GM21723 (cell line): ENCODE data around the gene MFNG.
"Not testable (repeated sequence)": the region's sequence is repeated elsewhere in the genome, so short reads cannot be mapped to it uniquely, and the experiment has no call there.

Experiments used
- ATAC-seq: cut with Tn5 transposase; IDR thresholded peaks from one replicate; pipeline ENCODE4 v1.9.1; 2021; ENCODE audit warnings: mild to moderate bottlenecking, moderate library complexity; ENCODE audit not compliant: unreplicated experiment

The MFNG gene, protein sequence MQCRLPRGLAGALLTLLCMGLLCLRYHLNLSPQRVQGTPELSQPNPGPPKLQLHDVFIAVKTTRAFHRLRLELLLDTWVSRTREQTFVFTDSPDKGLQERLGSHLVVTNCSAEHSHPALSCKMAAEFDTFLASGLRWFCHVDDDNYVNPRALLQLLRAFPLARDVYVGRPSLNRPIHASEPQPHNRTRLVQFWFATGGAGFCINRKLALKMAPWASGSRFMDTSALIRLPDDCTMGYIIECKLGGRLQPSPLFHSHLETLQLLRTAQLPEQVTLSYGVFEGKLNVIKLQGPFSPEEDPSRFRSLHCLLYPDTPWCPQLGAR

DNA sequence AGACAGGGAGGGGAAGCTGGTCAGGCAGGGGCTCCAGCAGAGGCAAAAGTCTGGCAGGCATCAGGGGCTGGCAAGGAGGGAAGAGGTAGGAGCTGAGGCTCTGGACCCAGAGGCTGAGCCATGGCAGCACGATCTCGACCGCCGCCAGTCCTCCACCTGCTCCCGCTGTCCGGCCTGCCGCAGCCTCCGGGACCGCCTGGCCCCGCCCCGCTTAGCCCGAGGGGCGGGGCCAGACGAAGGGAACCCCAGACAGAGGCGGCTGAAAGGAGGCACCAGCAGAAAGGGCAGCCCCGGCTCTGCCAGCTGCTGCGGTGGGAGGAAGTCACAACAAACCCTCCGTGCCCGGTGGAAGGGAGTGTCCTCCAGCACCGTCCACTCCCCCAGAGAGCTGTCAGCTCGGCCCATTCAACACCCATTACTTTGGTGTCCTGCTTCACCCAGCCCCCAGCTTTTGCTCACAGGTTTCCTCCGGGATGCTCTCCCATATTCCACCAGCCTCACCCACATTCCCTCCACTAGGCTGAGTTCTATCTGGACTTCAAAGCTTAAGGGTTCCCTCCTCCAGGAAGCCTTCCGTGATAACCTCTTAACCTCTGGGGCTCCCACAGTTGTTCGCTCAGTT lies at the start of gene MFNG:
MFNG (minus strand) TSS at position 161 of the 622 bp plus-strand sequence. CDS start 207 bp downstream, outside the sequence.
- ATAC-seq: peak; percentile 54

GRCh38 chr22:37535159-37535558 lies 49.0 kb upstream of the MFNG start:
- no peak for ATAC-seq

DNA sequence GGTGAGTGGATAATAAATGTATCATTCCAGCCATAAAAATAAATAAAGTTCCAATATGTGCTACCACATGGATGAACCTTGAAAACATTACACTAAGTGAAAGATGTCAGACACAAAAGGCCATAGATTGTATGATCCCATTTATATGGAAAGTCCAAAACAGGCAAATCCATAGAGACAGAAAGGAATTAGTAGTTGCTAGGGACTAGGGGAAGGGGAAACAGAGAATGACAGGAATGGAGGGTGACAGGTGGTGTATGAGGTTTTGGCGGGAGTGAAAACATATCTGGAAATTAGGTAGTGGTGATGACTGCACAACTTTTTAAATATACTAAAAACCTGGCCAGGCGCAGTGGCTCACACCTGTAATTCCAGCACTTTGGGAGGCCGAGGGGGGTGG lies 48.3 kb upstream of the MFNG start:
- no peak for ATAC-seq

DNA sequence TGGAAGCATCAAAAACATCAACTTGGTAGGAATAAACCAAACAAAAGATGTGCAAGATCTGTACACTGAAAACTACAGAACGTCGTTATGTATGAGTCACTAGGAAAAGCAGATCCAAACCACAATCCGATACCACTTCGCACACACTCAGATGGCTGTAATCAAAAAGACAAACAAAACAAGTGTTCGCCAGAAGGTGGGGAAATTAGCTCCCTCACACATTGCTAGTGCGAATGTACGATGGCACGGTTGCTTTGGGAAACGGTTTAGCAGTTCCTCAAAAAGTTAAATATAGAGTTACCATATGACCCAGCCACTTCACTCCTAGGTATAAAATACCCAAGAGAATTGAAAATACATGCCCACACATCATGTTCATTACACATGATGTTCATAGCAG lies 47.8 kb upstream of the MFNG start:
- ATAC-seq: no peak

DNA sequence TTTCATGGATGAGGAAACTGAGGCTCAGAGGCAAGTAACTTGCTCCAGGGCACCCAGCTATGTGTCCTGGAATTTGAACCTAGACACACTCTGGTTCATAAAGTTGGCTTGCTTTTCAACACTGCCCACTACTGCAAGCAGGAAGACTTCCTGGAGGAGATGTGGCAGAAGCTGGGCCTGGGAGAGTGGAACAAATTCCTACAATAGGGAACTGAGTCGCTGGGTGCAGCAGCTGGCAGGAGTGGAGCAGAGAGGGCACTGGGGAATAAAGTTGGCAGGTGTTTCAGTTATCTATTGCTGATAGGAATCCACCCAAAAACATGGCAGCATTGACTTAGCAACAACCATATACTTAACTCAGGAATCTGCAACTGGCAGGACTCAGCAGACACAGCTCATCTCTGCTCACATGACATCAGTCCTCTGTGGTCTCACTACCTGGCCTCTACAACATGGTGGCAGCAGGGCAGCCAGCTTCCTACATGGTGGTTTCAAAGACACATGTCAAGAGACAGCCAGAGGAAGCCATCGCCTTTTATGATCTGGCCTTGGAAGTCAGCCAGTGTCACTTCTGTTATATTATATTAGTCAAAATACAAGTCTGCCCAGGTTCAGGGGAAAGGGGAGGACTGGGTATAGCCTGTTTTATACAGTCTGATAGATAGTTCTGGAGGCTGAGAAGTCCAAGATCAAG lies 43.6 kb upstream of the MFNG start:
- no peak for ATAC-seq

DNA sequence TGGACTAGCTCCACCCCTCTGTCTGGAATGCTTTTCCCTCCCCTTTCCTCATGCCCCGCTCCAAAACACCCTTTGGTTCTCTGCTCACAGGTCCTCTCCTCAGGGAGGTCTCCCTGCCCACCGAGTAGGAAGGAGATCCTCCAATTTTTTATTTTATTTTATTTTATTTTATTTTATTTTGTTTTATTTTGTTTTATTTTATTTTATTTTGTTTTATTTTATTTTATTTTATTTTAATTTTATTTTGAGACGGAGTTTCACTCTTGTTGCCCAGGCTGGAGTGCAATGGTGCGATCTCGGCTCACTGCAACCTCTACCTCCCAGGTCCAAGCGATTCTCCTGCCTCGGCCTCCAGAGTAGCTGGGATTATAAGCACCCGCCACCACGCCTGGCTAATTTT lies 41.8 kb upstream of the MFNG start:
- not testable (repeated sequence) for ATAC-seq

DNA sequence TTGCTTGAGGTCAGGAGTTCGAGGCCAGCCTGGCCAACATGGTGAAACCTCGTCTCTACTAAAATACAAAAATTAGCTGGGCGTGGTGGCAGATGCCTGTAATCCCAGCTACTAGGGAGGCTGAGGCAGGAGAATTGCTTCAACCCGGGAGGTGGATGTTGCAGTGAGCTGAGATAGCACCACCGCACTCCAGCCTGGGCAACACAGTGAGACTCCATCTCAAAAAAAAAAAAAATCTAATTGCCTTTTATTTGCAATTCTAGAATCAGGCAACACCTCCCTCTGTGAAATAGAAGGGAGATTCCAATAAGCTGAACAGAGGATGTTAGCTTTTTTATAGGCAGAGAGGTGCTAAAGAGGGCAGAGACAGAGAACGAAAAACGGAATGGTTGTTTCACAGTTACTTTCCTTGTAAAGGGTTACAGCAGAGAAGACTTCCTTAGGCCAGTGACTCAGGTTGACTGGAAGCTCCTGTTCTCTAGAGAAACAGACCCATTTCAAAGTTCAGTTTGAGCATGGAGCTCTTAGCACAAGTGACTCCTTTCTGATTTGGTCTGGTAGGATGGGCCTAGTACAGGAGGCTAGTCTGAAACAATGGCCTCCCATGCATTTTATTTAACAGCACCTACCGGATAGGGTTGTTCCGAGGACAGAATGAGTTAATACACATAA lies 41.0 kb upstream of the MFNG start:
- ATAC-seq: not testable (repeated sequence)

- ATAC-seq: no peak
Measured at GRCh38 chr22:37526376-37526775, 40.2 kb upstream of the MFNG start.

DNA sequence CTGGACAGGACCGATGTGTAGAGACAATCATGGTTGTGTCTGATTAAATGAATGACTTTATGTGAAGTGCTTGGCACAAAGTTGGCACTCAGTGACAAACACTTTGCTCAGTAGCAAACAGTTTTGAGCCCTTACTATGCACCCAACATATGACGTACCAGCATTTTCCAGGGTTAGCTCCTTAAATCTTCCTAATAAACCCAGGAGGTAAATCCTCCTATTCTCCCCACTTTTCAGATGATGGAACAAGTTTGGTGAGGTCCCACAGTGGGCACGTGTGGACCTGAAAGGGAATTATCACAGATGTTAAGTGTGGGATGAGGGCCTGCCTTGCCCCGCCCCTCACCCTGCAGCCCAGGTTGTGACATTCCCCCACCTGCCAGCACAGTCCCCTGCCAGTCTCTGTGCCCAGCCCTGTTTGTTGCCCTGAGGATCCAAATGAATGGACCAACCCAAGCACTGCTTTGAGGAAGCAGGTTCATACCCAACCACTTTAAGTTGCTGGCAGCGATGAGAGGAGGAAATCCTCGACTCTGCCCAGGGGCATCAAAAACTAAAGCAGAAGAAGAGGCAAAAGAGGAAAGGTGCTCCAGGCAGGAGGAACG lies 39.7 kb upstream of the MFNG start:
- ATAC-seq: no peak

GRCh38 chr22:37525073-37525745 lies 39.0 kb upstream of the MFNG start:
- ATAC-seq: no peak

DNA sequence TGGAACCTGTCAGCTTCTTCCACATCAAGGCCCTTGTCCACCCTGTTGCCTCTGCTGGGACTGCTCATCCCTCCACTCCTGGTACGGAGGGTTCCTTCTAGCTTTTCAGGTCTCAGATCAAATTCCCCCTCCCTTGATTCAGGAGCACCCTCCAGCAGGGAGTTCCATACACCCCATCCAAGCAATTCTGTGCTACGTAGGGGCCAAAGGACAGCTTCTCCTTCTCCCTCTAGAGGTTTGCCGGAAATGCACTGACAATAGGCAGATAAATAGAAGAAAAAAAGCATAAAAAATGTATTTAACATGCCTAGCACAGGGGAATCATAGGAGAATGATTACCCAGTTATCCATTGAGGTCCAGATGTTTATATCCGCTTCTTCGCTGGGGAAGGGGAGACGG lies 36.3 kb upstream of the MFNG start:
- no peak for ATAC-seq

- ATAC-seq: no peak
Measured at GRCh38 chr22:37521236-37521739, 35.1 kb upstream of the MFNG start.

DNA sequence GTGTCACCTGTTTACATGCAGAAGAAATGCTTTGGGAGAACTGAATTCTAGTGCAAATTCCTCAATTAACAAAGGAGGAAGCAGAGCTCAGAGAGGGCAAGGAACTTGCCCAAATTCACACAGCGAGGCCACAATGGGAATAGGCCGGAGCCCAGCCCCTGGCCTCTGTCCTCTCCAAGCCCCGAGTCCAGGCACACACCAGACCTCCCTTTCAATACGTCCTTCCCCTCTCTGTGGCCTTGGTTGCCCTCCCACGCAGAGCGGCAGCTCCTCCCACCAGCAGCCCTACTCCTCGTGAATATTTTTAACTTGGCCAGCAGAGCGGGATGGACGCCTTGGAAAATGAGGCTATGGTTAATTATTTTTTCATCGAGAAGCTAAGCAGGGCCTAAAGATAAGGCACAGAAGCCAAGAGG lies 34.6 kb upstream of the MFNG start:
- no peak for ATAC-seq

DNA sequence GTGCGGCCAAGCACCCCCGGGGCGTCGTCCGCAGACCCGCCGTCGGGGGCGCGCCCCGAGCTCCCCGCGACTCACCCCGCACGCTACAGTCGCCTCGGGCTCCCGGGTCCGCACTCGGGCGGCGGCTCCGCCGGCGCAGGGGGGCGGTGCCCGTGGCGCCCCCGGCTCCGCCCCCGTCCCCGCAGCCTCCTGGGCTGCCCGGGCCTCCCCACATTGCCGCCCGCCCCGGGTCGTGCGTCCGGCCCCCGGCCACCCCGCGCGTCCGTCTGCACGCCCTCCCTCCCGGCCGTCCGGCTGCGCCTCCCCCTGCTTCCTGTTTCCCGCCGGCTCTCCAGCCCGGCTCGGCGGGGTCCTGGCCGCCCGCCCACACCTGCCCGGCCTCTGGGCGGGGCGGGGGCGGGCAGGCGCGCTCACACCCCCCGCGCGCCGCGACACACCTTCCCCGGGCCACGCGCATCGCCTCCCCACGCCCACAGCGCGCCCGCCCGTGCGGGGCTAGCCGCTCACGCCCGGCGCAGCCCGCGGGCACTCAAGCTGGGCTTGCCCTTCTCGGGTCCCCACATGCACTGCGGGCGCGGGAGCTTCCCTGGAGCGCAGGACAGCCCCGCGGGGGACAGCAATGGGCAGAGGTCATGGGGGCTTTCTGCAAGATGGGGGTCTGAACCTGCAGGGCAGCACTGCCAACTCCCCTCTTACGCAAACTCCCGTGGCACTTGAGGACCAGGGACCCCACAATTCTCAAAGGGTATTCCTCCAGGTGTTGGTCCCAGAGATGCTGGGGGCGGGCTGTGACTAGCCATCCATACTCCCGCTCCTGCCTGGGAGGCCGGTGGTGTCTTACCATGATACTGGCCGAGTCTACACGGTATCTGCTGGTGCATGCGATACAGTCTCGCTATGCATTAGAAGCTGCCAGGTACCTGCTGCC lies 33.3 kb upstream of the MFNG start, which contains the start of gene CARD10:
CARD10 (minus strand) TSS at position 148 of the 928 bp plus-strand sequence. CDS start 215 bp downstream, outside the sequence.
- no peak for ATAC-seq

- no peak for ATAC-seq
Measured at GRCh38 chr22:37518509-37519267, 32.5 kb upstream of the MFNG start.

DNA sequence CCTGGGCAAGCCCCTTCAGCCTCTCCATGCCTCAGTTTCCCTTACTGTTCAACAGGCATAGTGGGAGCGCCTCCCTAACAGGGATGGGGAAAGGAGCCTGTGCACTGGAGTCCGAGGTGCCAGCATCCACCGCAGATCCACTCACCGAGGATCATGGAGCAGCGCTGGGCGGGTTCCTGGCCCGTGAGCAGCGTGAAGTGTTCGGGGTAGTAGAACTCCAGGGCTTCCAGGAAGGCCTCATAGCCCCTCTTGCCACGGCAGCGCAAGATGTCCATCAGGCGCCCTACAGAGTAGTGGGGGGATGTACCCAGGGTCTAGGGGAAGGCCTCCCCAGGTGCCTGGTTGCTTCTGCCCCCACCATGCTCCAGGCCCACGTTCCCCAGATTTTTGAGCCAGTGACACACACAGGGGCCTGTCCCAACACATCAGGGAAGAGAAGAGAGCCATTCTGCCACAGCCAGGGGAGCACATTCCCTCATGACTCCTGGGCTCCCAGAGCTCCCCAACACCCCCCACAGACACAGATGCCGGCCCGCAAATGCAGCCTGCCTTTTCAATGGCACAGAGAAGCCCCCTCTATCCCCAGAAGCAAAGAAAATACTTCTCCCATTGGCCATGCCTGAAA lies 31.8 kb upstream of the MFNG start:
- ATAC-seq: no peak

DNA sequence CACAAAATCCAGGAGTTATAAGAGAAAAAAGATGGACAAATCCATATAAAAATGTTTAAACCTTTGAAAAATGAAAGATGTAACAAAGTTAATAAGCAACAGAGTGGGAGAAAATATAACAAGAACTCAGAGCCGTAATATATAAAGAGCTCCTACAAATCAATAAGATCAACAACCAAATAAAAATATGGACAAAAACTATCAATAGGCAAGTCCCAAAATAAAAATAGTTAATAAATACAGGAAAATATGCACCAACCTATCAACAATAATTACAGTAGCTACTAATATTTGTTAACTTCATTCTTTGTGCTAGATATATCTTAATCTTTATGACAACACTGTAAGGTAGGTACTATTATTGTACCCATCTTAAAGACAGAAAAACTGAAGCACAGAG lies 30.3 kb upstream of the MFNG start:
- no peak for ATAC-seq

DNA sequence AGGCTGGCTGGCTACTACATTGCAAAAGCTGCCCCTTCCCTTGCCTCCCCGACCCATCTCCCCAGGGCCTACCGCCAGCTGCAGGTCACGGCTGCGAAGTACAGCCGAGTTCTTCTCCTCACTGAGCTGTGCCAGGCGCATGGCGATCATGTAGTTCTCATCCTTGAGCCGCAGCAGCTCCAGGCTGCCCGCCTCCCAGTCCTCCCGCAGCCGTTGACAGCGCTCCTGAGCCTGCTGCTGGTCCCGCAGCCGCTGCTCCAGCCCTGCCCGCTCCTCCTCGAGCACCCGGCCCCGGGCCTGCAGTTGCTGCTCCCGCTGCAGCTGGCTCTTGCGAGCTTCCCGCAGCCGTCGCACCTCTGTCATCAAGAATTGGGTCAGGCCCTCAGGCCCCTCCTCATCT lies 29.7 kb upstream of the MFNG start:
- ATAC-seq: no peak
